COR-L47 (cell line): ENCODE data around the gene IFT88.

Experiments used
- DNase-seq: peaks from one replicate; lab custom pipeline; 2025; lab: John Stamatoyannopoulos, UW

IFT88 gene

GRCh38 chr13:20686167-20686566 lies 119.2 kb downstream of the IFT88 start:
- no peak for DNase-seq

- no peak for DNase-seq
Observed at GRCh38 chr13:20686863-20687579, 120.1 kb downstream of the IFT88 start.

- DNase-seq = no peak
Observed at GRCh38 chr13:20689291-20689690, 122.3 kb downstream of the IFT88 start.

- no peak for DNase-seq
Observed at GRCh38 chr13:20691616-20692015, 124.7 kb downstream of the IFT88 start.

- DNase-seq = no peak
Observed at GRCh38 chr13:20696073-20696472, 129.1 kb downstream of the IFT88 start.

- no peak for DNase-seq
Observed at GRCh38 chr13:20699715-20700114, 132.8 kb downstream of the IFT88 start.

- no peak for DNase-seq
Observed at GRCh38 chr13:20700288-20700687, 133.3 kb downstream of the IFT88 start.

- DNase-seq = no peak
Observed at GRCh38 chr13:20701461-20701860, 134.5 kb downstream of the IFT88 start.

GRCh38 chr13:20702530-20702914 lies 135.6 kb downstream of the IFT88 start:
- no peak for DNase-seq

GRCh38 chr13:20702915-20703779 lies 136.2 kb downstream of the IFT88 start, which contains the start of gene IL17D:
Gene IL17D (plus strand): TSS chr13:20703699. CDS start chr13:20704002, 303 bp downstream.
- DNase-seq = peak; percentile 23

- peak; percentile 87 for DNase-seq
Observed at GRCh38 chr13:20703780-20704458, 137.0 kb downstream of the IFT88 start.

- DNase-seq = no peak
Observed at GRCh38 chr13:20704459-20705069, 137.6 kb downstream of the IFT88 start.

GRCh38 chr13:20706661-20707060 lies 139.7 kb downstream of the IFT88 start:
- no peak for DNase-seq

GRCh38 chr13:20708216-20708615 lies 141.3 kb downstream of the IFT88 start:
- no peak for DNase-seq

- DNase-seq = no peak
Observed at GRCh38 chr13:20709369-20709768, 142.4 kb downstream of the IFT88 start.

GRCh38 chr13:20709782-20710181 lies 142.8 kb downstream of the IFT88 start:
- DNase-seq = no peak

- no peak for DNase-seq
Observed at GRCh38 chr13:20711301-20712044, 144.5 kb downstream of the IFT88 start.

GRCh38 chr13:20713014-20713376 lies 146.0 kb downstream of the IFT88 start:
- DNase-seq = no peak

- DNase-seq = no peak
Observed at GRCh38 chr13:20713751-20714150, 146.8 kb downstream of the IFT88 start.

GRCh38 chr13:20714161-20714560 lies 147.2 kb downstream of the IFT88 start:
- DNase-seq = no peak

- DNase-seq = no peak
Observed at GRCh38 chr13:20714563-20715329, 147.8 kb downstream of the IFT88 start.
